ENCODE measurements around the gene ULK4. TPM values are rescaled to one million over a fixed set of nuclear protein-coding genes. Genes with fewer than 3 reads are reported as not detected.

Gene ULK4
- total RNA-seq, 1 experiment from 2014 or later: 6.3 TPM

GRCh38 chr3:42009456-42009855 is 47.6 kb upstream of the ULK4 start:
- no peak for TF ChIP-seq MAX (IDR thresholded peaks at IDR 0.05)
- TF ChIP-seq ELF1 (IDR thresholded peaks at IDR 0.05; ENCODE audit: borderline replicate concordance, low read depth): no peak
- TF ChIP-seq ZNF274 (IDR thresholded peaks at IDR 0.05; ENCODE audit: low read depth, low read length): no peak
- no peak for TF ChIP-seq POLR2AphosphoS5 (IDR thresholded peaks at IDR 0.05; ENCODE audit: low read depth, low read length)
- no peak for TF ChIP-seq TCF7L2 (IDR thresholded peaks at IDR 0.05; ENCODE audit: borderline replicate concordance, extremely low read depth, insufficient read depth, insufficient read length)
- TF ChIP-seq RAD21 (IDR thresholded peaks at IDR 0.05; ENCODE audit: low read depth): no peak
- TF ChIP-seq, protein P1, sequence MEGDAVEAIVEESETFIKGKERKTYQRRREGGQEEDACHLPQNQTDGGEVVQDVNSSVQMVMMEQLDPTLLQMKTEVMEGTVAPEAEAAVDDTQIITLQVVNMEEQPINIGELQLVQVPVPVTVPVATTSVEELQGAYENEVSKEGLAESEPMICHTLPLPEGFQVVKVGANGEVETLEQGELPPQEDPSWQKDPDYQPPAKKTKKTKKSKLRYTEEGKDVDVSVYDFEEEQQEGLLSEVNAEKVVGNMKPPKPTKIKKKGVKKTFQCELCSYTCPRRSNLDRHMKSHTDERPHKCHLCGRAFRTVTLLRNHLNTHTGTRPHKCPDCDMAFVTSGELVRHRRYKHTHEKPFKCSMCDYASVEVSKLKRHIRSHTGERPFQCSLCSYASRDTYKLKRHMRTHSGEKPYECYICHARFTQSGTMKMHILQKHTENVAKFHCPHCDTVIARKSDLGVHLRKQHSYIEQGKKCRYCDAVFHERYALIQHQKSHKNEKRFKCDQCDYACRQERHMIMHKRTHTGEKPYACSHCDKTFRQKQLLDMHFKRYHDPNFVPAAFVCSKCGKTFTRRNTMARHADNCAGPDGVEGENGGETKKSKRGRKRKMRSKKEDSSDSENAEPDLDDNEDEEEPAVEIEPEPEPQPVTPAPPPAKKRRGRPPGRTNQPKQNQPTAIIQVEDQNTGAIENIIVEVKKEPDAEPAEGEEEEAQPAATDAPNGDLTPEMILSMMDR (IDR thresholded peaks at IDR 0.05 in 2 of 3, conservative IDR thresholded peaks at IDR 0.05 in 1 of 3; ENCODE audit: borderline replicate concordance in 1 of 3, insufficient read depth in 1 of 3, low read depth in 2 of 3, low read length in 2 of 3): no peak
- TF ChIP-seq EZH2phosphoT487 (IDR thresholded peaks at IDR 0.05; ENCODE audit: borderline replicate concordance): no peak
- TF ChIP-seq, protein P2, sequence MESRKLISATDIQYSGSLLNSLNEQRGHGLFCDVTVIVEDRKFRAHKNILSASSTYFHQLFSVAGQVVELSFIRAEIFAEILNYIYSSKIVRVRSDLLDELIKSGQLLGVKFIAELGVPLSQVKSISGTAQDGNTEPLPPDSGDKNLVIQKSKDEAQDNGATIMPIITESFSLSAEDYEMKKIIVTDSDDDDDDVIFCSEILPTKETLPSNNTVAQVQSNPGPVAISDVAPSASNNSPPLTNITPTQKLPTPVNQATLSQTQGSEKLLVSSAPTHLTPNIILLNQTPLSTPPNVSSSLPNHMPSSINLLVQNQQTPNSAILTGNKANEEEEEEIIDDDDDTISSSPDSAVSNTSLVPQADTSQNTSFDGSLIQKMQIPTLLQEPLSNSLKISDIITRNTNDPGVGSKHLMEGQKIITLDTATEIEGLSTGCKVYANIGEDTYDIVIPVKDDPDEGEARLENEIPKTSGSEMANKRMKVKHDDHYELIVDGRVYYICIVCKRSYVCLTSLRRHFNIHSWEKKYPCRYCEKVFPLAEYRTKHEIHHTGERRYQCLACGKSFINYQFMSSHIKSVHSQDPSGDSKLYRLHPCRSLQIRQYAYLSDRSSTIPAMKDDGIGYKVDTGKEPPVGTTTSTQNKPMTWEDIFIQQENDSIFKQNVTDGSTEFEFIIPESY (IDR thresholded peaks at IDR 0.05; ENCODE audit: extremely low read depth, insufficient replicate concordance, low read length): no peak
- TF ChIP-seq POLR2A (IDR thresholded peaks at IDR 0.05; ENCODE audit: borderline replicate concordance, extremely low read depth, insufficient read depth, insufficient read length): no peak
- TF ChIP-seq SIN3A (IDR thresholded peaks at IDR 0.05; ENCODE audit: low read depth): no peak
- TF ChIP-seq, protein P3, sequence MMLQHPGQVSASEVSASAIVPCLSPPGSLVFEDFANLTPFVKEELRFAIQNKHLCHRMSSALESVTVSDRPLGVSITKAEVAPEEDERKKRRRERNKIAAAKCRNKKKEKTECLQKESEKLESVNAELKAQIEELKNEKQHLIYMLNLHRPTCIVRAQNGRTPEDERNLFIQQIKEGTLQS (IDR thresholded peaks at IDR 0.05): no peak
- no peak for TF ChIP-seq EGR1 (IDR thresholded peaks at IDR 0.05; ENCODE audit: low read depth)
- no peak for TF ChIP-seq YY1 (IDR thresholded peaks at IDR 0.05; ENCODE audit: extremely low read depth, insufficient replicate concordance, low read depth, low read length)
- TF ChIP-seq EZH2 (IDR thresholded peaks at IDR 0.05): no peak
- TF ChIP-seq CBX3 (IDR thresholded peaks at IDR 0.05; ENCODE audit: low read depth): no peak
- no peak for TF ChIP-seq JUND (IDR thresholded peaks at IDR 0.05)
- TF ChIP-seq REST (IDR thresholded peaks at IDR 0.05; ENCODE audit: low read depth): no peak
- TF ChIP-seq SRF (IDR thresholded peaks at IDR 0.05; ENCODE audit: low read depth): no peak
- TF ChIP-seq CEBPB (IDR thresholded peaks at IDR 0.05; ENCODE audit: low read depth): no peak
- Histone ChIP-seq H3K9me3 (ENCODE audit: control insufficient read depth in 1 of 2, insufficient read depth in 1 of 2, low read depth in 1 of 2, low read length in 2 of 2) (no peaks in the 10 kb centered on the region), H3K4me1 (ENCODE audit: control insufficient read depth in 1 of 2, insufficient read depth in 2 of 2, low read length in 2 of 2) (peaks cover 3 to 13% of the 10 kb centered on the region in 2 experiments; a peak in 3 of 4 replicates), H3K36me3 (ENCODE audit: control insufficient read depth in 1 of 2, insufficient read depth in 2 of 2, low read length in 2 of 2) (no peaks in the 10 kb centered on the region), H4K20me1 (ENCODE audit: insufficient read depth) (no peaks in the 10 kb centered on the region), H2AFZ (ENCODE audit: low read depth, low read length, poor library complexity, severe bottlenecking) (no peak overlapping the region), H3K27ac (ENCODE audit: low read depth, low read length) (no peak overlapping the region), H3K79me2 (ENCODE audit: insufficient read depth, low read length) (peaks cover 6% of the 10 kb centered on the region), H3K27me3 (ENCODE audit: insufficient read depth, low read length) (no peaks in the 10 kb centered on the region), H3K9me2 (ENCODE audit: insufficient read depth) (no peaks in the 10 kb centered on the region), H3K4me2 (ENCODE audit: low read length) (no peak overlapping the region), H3K9ac (ENCODE audit: low read length) (no peak overlapping the region), H3K4me3 (replicated peaks in 1 of 2; ENCODE audit: low read depth in 1 of 2, low read length in 2 of 2) (no peak overlapping the region)
- RAD21 ChIA-PET (ENCODE audit: low non-redundant PET in 1 of 2, low total read pairs in 2 of 2, uncharacterized antibody in 2 of 2, unreplicated experiment in 2 of 2): interaction anchor here in 1 of 2 experiments (0.6 kb wide), 1 partner anchor 101 kb away, joined by 3 read pairs; no protein-coding TSS in a partner anchor
- no TSS peak for BruUV-seq (replicated peaks)
- DNase-seq (ENCODE audit: low read depth, low spot score) (no peak), ATAC-seq (no peak)
- CTCF ChIA-PET: interaction anchor here (1.1 kb wide), 1 partner anchor 90 kb away, joined by 4 read pairs; no protein-coding TSS in a partner anchor
- intact Hi-C loops (cut with micrococcal nuclease): no loop called here
- POLR2A ChIA-PET: no interaction called here
